Caco-2 (cell line): ENCODE results near the gene APLF. TPM values are rescaled to one million over a fixed set of nuclear protein-coding genes. Genes with fewer than 3 reads are reported as not detected.

Experiments
- BruUV-seq: library from RNA; stranded (reverse); fragments of 400-500 nt; replicated peaks from 2 replicates; lab custom pipeline; 2021; lab: Mats Ljungman, UMichigan
- CTCF ChIA-PET: fragments of 300-600 bp; sonication (Branson Sonifier 250); formaldehyde crosslinking; loops from one replicate; lab custom pipeline; 2022; ENCODE audit warnings: antibody characterized with exemption; lab: Charles Lee
- POLR2A ChIA-PET: fragments of 300-600 bp; sonication (Branson Sonifier 250); formaldehyde crosslinking; loops from one replicate; lab custom pipeline; 2022; ENCODE audit warnings: antibody characterized with exemption; lab: Charles Lee
- DNase-seq, 2 experiments: peaks; one replicate each; pipeline versions ENCODE4 v3.0.0 to v3.0.0-alpha.2; 2020 to 2022
- H3K27me3 ChIP-seq: replicated peaks from 2 replicates; pipeline ENCODE4 v1.6.0; 2011; ENCODE audit warnings: low read length; ENCODE audit not compliant: control insufficient read depth, insufficient read depth
- H3K36me3 ChIP-seq: 2 replicates; pipeline ENCODE4 v1.5.1; 2011; ENCODE audit warnings: low read length; ENCODE audit not compliant: control insufficient read depth, insufficient read depth
- H3K4me1 ChIP-seq: fragments of 250-450 bp; sonication (Bioruptor Pico); 2 replicates; pipeline ENCODE4 v1.5.1; 2020; ENCODE audit warnings: mild to moderate bottlenecking
- H3K4me3 ChIP-seq: 2 replicates; pipeline ENCODE4 v1.5.1; 2011; ENCODE audit warnings: low read depth, mild to moderate bottlenecking, control low read depth, low read length
- H3K9me3 ChIP-seq: fragments of 250-450 bp; sonication (Bioruptor Pico); 2 replicates; pipeline ENCODE4 v1.5.1; 2020; ENCODE audit warnings: mild to moderate bottlenecking, moderate library complexity
- H3K27ac Mint-ChIP-seq: one replicate; pipeline ENCODE4 v1.8.0; 2022; ENCODE audit warnings: mixed read lengths; ENCODE audit not compliant: unreplicated experiment
- H3K27me3 Mint-ChIP-seq: one replicate; pipeline ENCODE4 v1.8.0; 2022; ENCODE audit warnings: mixed read lengths; ENCODE audit not compliant: insufficient read depth, unreplicated experiment
- H3K36me3 Mint-ChIP-seq: one replicate; pipeline ENCODE4 v1.8.0; 2022; ENCODE audit warnings: mild to moderate bottlenecking, mixed read lengths; ENCODE audit not compliant: insufficient read depth, unreplicated experiment
- H3K4me1 Mint-ChIP-seq: one replicate; pipeline ENCODE4 v1.8.0; 2022; ENCODE audit warnings: low read depth, mixed read lengths; ENCODE audit not compliant: unreplicated experiment
- H3K4me3 Mint-ChIP-seq: one replicate; pipeline ENCODE4 v1.8.0; 2022; ENCODE audit warnings: mild to moderate bottlenecking, moderate library complexity, mixed read lengths; ENCODE audit not compliant: unreplicated experiment
- H3K9me3 Mint-ChIP-seq: one replicate; pipeline ENCODE4 v1.8.0; 2022; ENCODE audit warnings: mixed read lengths; ENCODE audit not compliant: unreplicated experiment
- CTCF ChIP-seq, 2 experiments: fragments of 200-600 bp in 1 of 2; IDR thresholded peaks; 1 replicate in 1 of 2; 2 replicates in 1 of 2; pipeline versions ENCODE4 v1.5.1 to v1.8.0; 2011 to 2022; ENCODE audit warnings: antibody characterized with exemption in 1 of 2, control low read depth in 1 of 2, inconsistent platforms in 1 of 2, low read depth in 1 of 2, low read length in 1 of 2, mild to moderate bottlenecking in 1 of 2, moderate library complexity in 1 of 2; ENCODE audit not compliant: insufficient read depth in 1 of 2, severe bottlenecking in 1 of 2, unreplicated experiment in 1 of 2
- intact Hi-C: fragments of 100-400 bp; cut with micrococcal nuclease; formaldehyde crosslinking; loops from one replicate; pipeline ENCODE4 v1.10.0; 2022; ENCODE audit not compliant: unreplicated experiment
- total RNA-seq: library from RNA; stranded (reverse); gene quantifications from 2 replicates; pipeline ENCODE4 v1.2.3, GENCODE V29; 2022

APLF gene
- total RNA-seq, 1 experiment from 2014 or later: 3.9 TPM

DNA sequence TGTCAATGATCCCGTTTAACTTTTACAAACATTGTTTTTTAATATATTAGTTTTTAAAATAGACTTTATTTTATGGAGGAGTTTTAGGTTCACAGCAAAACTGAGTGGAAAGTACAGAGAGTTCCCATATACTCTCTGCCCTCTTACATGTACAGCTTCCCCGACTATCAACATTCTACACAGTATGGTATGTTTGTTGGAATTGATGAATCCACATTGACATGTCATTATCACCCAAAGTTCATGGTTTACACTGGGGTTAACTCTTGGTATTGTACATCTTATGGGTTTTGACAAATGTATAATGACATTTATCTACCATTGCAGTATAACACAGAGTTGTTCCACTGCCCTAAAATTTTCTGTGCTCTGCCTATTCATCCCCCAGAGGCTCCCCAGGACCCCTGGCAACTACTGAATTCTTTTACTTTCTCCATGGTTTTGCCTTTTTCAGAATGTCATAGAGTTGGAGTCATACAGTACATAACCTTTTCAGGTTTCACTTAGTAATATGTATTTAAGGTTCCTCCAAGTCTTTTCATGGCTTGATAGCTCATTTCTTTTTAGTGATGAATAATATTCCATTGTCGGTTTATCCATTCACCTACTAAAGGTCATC, 5.5 kb downstream of the APLF start:
- no TSS peak for BruUV-seq
- Mint-ChIP-seq H3K27ac (no peak overlapping the region), H3K4me3 (no peak overlapping the region), H3K4me1 (peaks cover 42% of the 10 kb centered on the region), H3K36me3 (no peaks in the 10 kb centered on the region), H3K27me3 (no peaks in the 10 kb centered on the region), H3K9me3 (no peaks in the 10 kb centered on the region)
- no peak overlapping the region for H3K4me3 ChIP-seq
- intact Hi-C loops: no loop called here
- H3K4me1 ChIP-seq: peaks cover 63% of the 10 kb centered on the region
- TF ChIP-seq CTCF (IDR thresholded peaks at IDR 0.05; ENCODE audit: insufficient read depth in 1 of 2, low read depth in 1 of 2, low read length in 1 of 2, severe bottlenecking in 1 of 2, unreplicated experiment in 1 of 2): no peak
- ChIA-PET CTCF (interaction anchor here (1.0 kb wide), 1 partner anchor 9 kb away, joined by 5 read pairs; no protein-coding TSS in a partner anchor), POLR2A (no interaction called here)
- H3K27me3 ChIP-seq: no peaks in the 10 kb centered on the region
- DNase-seq: no peak
- H3K9me3 ChIP-seq: no peaks in the 10 kb centered on the region
- no peaks in the 10 kb centered on the region for H3K36me3 ChIP-seq

DNA sequence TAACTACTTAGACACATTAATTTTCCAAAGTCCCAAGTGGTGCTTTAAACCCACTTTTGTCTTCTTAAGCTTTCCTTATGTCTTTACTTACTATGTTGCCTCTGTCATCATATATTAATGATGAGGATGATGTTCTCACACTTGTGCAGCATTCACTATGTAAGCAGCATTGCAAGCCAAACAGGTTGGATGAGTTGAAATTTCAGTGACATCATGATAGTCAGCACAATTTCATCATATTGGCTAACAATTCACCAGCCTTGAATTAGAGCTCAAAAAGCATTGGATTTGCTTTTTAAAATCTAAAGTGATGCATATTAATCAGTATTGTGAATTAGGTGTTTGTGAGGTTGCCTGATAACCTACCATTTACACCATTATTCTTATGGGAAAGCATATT, 7.7 kb downstream of the APLF start:
- DNase-seq: peak in 1 of 2 experiments; percentile 49
- no peak overlapping the region for H3K27ac Mint-ChIP-seq
- POLR2A ChIA-PET: no interaction called here

DNA sequence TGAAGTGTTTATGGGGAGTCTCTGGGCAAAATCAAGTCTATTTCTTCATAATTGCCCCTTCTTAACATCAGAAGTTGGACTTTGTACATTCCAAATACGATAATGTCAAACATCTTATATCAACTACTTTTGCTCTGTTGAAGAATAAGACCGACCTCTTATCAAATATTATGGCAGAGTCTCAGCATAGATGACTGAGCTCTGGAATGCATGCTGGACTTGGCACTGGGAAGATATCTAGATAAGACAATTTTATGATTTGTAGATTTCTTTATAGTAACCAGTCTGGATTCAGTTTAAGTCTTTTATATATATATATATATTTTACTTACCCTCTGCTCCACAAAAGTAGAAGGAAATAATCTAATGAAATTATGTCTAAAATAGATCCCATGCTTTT, 8.2 kb downstream of the APLF start:
- Mint-ChIP-seq H3K4me3 (no peak overlapping the region), H3K27me3 (no peaks in the 10 kb centered on the region), H3K9me3 (no peaks in the 10 kb centered on the region), H3K4me1 (peaks cover 44% of the 10 kb centered on the region), H3K27ac (no peak overlapping the region), H3K36me3 (no peaks in the 10 kb centered on the region)
- no peak for TF ChIP-seq CTCF (IDR thresholded peaks at IDR 0.05; ENCODE audit: insufficient read depth in 1 of 2, low read depth in 1 of 2, low read length in 1 of 2, severe bottlenecking in 1 of 2, unreplicated experiment in 1 of 2)
- H3K9me3 ChIP-seq: no peaks in the 10 kb centered on the region
- BruUV-seq: no TSS peak
- no peak overlapping the region for H3K4me3 ChIP-seq
- ChIA-PET CTCF (interaction anchor here (1.5 kb wide), 1 partner anchor 12 kb away, joined by 6 read pairs; no protein-coding TSS in a partner anchor), POLR2A (no interaction called here)
- no peak for DNase-seq
- no peaks in the 10 kb centered on the region for H3K27me3 ChIP-seq
- peaks cover 57% of the 10 kb centered on the region for H3K4me1 ChIP-seq
- H3K36me3 ChIP-seq: no peaks in the 10 kb centered on the region
- intact Hi-C loops: no loop called here

More for the DNA sequence above, 7.7 kb downstream of the APLF start:
- Histone ChIP-seq H3K4me3 (no peak overlapping the region), H3K4me1 (peaks cover 61% of the 10 kb centered on the region), H3K27me3 (no peaks in the 10 kb centered on the region), H3K36me3 (no peaks in the 10 kb centered on the region), H3K9me3 (no peaks in the 10 kb centered on the region)
- H3K9me3 Mint-ChIP-seq: no peaks in the 10 kb centered on the region
- intact Hi-C loops: no loop called here
- H3K4me3 Mint-ChIP-seq: no peak overlapping the region
- H3K27me3 Mint-ChIP-seq: no peaks in the 10 kb centered on the region
- no peaks in the 10 kb centered on the region for H3K36me3 Mint-ChIP-seq
- CTCF ChIA-PET: interaction anchor here (1.5 kb wide), 1 partner anchor 13 kb away, joined by 6 read pairs; no protein-coding TSS in a partner anchor
- BruUV-seq: no TSS peak
- TF ChIP-seq CTCF (IDR thresholded peaks at IDR 0.05; ENCODE audit: insufficient read depth in 1 of 2, low read depth in 1 of 2, low read length in 1 of 2, severe bottlenecking in 1 of 2, unreplicated experiment in 1 of 2): no peak
- H3K4me1 Mint-ChIP-seq: peaks cover 47% of the 10 kb centered on the region
